Cardiac fibroblast (primary cell): ENCODE measurements around the gene HIVEP3.

Experiments used
- DNase-seq, 2 donors: peaks; one replicate each; pipeline versions ENCODE4 v3.0.0 to v3.0.0-alpha.2; 2010; ENCODE audit warnings: low read depth in 2 of 2
- H3K4me3 ChIP-seq, 2 donors: replicated peaks in 1 of 2; 1 replicate in 1 of 2; 2 replicates in 1 of 2; pipeline ENCODE4 v1.5.1; 2011; ENCODE audit warnings: low read depth in 2 of 2, low read length in 2 of 2, mild to moderate bottlenecking in 2 of 2, moderate library complexity in 1 of 2
- TF ChIP-seq, protein P1 (sequence below): IDR thresholded peaks from one replicate; pipeline ENCODE4 v1.5.1; 2011; ENCODE audit warnings: low read depth, mild to moderate bottlenecking, low read length, inconsistent platforms

HIVEP3 gene

GRCh38 chr1:41792485-41792770 is 126.3 kb downstream of the HIVEP3 start:
- DNase-seq, result no peak
- H3K4me3 ChIP-seq, result no peak overlapping the region
- TF ChIP-seq, protein P1, sequence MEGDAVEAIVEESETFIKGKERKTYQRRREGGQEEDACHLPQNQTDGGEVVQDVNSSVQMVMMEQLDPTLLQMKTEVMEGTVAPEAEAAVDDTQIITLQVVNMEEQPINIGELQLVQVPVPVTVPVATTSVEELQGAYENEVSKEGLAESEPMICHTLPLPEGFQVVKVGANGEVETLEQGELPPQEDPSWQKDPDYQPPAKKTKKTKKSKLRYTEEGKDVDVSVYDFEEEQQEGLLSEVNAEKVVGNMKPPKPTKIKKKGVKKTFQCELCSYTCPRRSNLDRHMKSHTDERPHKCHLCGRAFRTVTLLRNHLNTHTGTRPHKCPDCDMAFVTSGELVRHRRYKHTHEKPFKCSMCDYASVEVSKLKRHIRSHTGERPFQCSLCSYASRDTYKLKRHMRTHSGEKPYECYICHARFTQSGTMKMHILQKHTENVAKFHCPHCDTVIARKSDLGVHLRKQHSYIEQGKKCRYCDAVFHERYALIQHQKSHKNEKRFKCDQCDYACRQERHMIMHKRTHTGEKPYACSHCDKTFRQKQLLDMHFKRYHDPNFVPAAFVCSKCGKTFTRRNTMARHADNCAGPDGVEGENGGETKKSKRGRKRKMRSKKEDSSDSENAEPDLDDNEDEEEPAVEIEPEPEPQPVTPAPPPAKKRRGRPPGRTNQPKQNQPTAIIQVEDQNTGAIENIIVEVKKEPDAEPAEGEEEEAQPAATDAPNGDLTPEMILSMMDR, result no peak

GRCh38 chr1:41791667-41792484 is 126.8 kb downstream of the HIVEP3 start:
- TF ChIP-seq, protein P1, result no peak
- H3K4me3 ChIP-seq, result no peak overlapping the region
- no peak for DNase-seq

GRCh38 chr1:41790351-41790750 is 128.4 kb downstream of the HIVEP3 start:
- no peak overlapping the region for H3K4me3 ChIP-seq
- TF ChIP-seq, protein P1, result no peak
- no peak for DNase-seq

GRCh38 chr1:41789661-41790330 is 128.9 kb downstream of the HIVEP3 start:
- DNase-seq, result no peak
- H3K4me3 ChIP-seq, result no peak overlapping the region
- TF ChIP-seq, protein P1, result no peak

GRCh38 chr1:41788427-41788826 is 130.3 kb downstream of the HIVEP3 start:
- no peak for DNase-seq
- TF ChIP-seq, protein P1, result no peak
- H3K4me3 ChIP-seq, result no peak overlapping the region

GRCh38 chr1:41784531-41785274 is 134.0 kb downstream of the HIVEP3 start:
- TF ChIP-seq, protein P1, result no peak
- DNase-seq, result no peak
- H3K4me3 ChIP-seq, result no peak overlapping the region
